GM23248 (cell line): ENCODE measurements around the gene KNG1.

Source experiments
- EZH2 ChIP-seq: fragments of 200-600 bp; sonication (generic); IDR thresholded peaks from 2 replicates; pipeline ENCODE4 v1.6.1; 2018; ENCODE audit warnings: antibody characterized with exemption, mild to moderate bottlenecking; ENCODE audit not compliant: insufficient read depth, poor library complexity, severe bottlenecking
- EZH2phosphoT487 ChIP-seq: fragments of 200-600 bp; sonication (generic); IDR thresholded peaks from 2 replicates; pipeline ENCODE4 v1.6.1; 2018; ENCODE audit warnings: antibody characterized with exemption, moderate library complexity, mild to moderate bottlenecking, low read depth; ENCODE audit not compliant: insufficient read depth

DNA sequence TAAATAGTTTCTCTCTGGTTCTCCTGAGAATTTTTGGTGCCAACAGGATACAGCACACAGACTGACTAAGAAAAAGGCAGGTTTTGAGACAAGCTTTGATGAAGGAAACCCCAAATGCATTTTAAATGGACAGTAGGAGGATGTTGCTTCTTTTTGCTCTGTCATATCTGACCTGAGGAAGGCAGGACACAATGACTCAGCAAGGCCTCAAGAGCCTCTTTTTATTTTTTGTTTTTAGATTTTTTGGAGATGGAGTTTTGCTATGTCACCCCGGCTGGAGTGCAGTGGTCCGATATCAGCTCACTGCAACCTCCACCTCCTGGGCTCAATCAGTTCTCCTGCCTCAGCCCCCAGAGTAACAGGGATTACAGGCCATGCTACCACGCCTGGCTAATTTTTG lies 16.9 kb upstream of the KNG1 start:
- no peak for TF ChIP-seq EZH2
- TF ChIP-seq EZH2phosphoT487, result no peak
